Stomach (tissue), 4 donors: Measurements from ENCODE around the gene SHLD1.
"Not testable (repeated sequence)": the region's sequence is repeated elsewhere in the genome, so short reads cannot be mapped to it uniquely, and the experiment has no call there.

Source experiments
- EP300 ChIP-seq: sonication (generic); formaldehyde crosslinking; IDR thresholded peaks from one replicate; pipeline ENCODE4 v1.6.1; 2017; ENCODE audit warnings: antibody characterized with exemption
- TF ChIP-seq, protein P1 (sequence below), 7 experiments: fragments of 450-650 bp in 4 of 7; fragments of 200-600 bp in 3 of 7; sonication (generic) in 3 of 7; IDR thresholded peaks; one replicate each; pipeline ENCODE4 v1.5.1; 2016 to 2019; ENCODE audit warnings: antibody characterized with exemption in 7 of 7, control low read depth in 2 of 7, mild to moderate bottlenecking in 1 of 7

DNA sequence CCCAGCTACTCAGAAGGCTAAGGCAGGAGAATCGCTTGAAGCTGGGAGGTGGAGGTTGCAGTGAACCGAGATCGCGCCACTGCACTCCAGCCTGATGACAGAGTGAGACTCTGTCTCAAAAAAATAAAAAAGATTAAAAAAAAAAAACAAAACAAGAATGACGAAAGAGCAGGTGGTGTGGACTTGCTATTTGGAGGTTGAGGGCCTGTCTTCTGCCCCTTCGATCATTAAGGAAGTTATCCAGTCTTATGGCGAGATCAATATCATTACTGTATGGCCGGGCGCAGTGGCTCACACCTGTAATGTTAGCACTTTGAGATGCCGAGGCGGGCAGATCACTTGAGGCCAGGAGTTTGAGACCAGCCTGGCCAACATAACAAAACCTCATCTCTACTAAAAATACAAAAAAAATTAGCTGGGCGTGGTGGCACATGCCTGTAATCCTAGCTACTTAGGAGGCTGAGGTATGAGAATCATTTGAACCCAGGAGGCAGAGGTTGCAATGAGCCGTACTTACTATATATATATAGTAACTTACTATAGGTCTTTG, 53.6 kb downstream of the SHLD1 start:
- TF ChIP-seq, protein P1, sequence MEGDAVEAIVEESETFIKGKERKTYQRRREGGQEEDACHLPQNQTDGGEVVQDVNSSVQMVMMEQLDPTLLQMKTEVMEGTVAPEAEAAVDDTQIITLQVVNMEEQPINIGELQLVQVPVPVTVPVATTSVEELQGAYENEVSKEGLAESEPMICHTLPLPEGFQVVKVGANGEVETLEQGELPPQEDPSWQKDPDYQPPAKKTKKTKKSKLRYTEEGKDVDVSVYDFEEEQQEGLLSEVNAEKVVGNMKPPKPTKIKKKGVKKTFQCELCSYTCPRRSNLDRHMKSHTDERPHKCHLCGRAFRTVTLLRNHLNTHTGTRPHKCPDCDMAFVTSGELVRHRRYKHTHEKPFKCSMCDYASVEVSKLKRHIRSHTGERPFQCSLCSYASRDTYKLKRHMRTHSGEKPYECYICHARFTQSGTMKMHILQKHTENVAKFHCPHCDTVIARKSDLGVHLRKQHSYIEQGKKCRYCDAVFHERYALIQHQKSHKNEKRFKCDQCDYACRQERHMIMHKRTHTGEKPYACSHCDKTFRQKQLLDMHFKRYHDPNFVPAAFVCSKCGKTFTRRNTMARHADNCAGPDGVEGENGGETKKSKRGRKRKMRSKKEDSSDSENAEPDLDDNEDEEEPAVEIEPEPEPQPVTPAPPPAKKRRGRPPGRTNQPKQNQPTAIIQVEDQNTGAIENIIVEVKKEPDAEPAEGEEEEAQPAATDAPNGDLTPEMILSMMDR (IDR thresholded peaks at IDR 0.05): not testable (repeated sequence)
- not testable (repeated sequence) for TF ChIP-seq EP300
